SU-DHL-6 (cell line): ENCODE results near the gene ATG14.
A peak's percentile ranks its signal among the peaks of the same experiment; 100 is the strongest.

Experiments
- H2AFZ ChIP-seq: fragments of 200-600 bp; sonication (generic); 2 replicates; pipeline ENCODE4 v1.6.1; 2014; ENCODE audit warnings: low read depth, mild to moderate bottlenecking, moderate library complexity, mixed read lengths, antibody characterized with exemption, low read length; ENCODE audit not compliant: severe bottlenecking
- H3F3A ChIP-seq: fragments of 200-600 bp; shearing (Covaris generic); 2 replicates; pipeline ENCODE4 v1.6.0; 2016; ENCODE audit warnings: antibody characterized with exemption, mild to moderate bottlenecking; ENCODE audit not compliant: insufficient read depth
- H3K27ac ChIP-seq: fragments of 200-600 bp; sonication (generic); 2 replicates; pipeline ENCODE4 v1.5.1; 2016; ENCODE audit warnings: low read depth, mild to moderate bottlenecking, low read length, moderate library complexity, mixed read lengths
- H3K27me3 ChIP-seq: fragments of 200-600 bp; sonication (generic), shearing (Covaris generic); 2 replicates; pipeline ENCODE4 v1.6.0; 2014; ENCODE audit warnings: mild to moderate bottlenecking, low read length
- H3K36me3 ChIP-seq: fragments of 200-600 bp; sonication (generic); 2 replicates; pipeline ENCODE4 v1.6.1; 2014; ENCODE audit warnings: mild to moderate bottlenecking, low read length, mixed read lengths
- H3K4me2 ChIP-seq: fragments of 300-600, 200-600 bp; shearing (Covaris generic), sonication (generic); 2 replicates; pipeline ENCODE4 v1.6.0; 2014; ENCODE audit warnings: low read length, low read depth, mild to moderate bottlenecking; ENCODE audit not compliant: poor library complexity, severe bottlenecking
- H3K4me3 ChIP-seq: fragments of 200-600 bp; sonication (generic); 2 replicates; pipeline ENCODE4 v1.5.1; 2014; ENCODE audit warnings: antibody characterized with exemption, low read length, mild to moderate bottlenecking, mixed read lengths; ENCODE audit not compliant: insufficient read depth, poor library complexity, severe bottlenecking
- H3K79me2 ChIP-seq: fragments of 200-600 bp; sonication (generic); 2 replicates; pipeline ENCODE4 v1.6.1; 2014; ENCODE audit warnings: mild to moderate bottlenecking, low read length, moderate library complexity; ENCODE audit not compliant: insufficient read depth
- H3K9ac ChIP-seq: fragments of 200-600 bp; sonication (generic); 2 replicates; pipeline ENCODE4 v1.7.0; 2014; ENCODE audit warnings: mild to moderate bottlenecking, low read length
- H3K9me2 ChIP-seq: fragments of 200-600 bp; sonication (generic); replicated peaks from 2 replicates; pipeline ENCODE4 v1.6.1; 2014; ENCODE audit warnings: low read length; ENCODE audit not compliant: insufficient read depth
- H3K9me3 ChIP-seq: fragments of 200-600 bp; sonication (generic); 2 replicates; pipeline ENCODE4 v1.6.1; 2014; ENCODE audit warnings: low read length, mixed read lengths; ENCODE audit not compliant: insufficient read depth
- H4K20me1 ChIP-seq: fragments of 200-600 bp; sonication (generic); 2 replicates; pipeline ENCODE4 v1.6.1; 2014; ENCODE audit warnings: low read depth, mild to moderate bottlenecking, antibody characterized with exemption, low read length, moderate library complexity, mixed read lengths
- CTCF ChIP-seq: fragments of 200-600 bp; sonication (generic); IDR thresholded peaks from one replicate; pipeline ENCODE4 v1.5.1; 2017; ENCODE audit warnings: antibody characterized with exemption, mild to moderate bottlenecking, low read length, moderate library complexity; ENCODE audit not compliant: insufficient read depth, poor library complexity, severe bottlenecking
- EZH2phosphoT487 ChIP-seq: fragments of 200-600 bp; sonication (generic), shearing (Covaris generic); conservative IDR thresholded peaks from 2 replicates; pipeline ENCODE4 v1.6.1; 2018; ENCODE audit warnings: mild to moderate bottlenecking, antibody characterized with exemption, low read length, moderate library complexity, mixed read lengths

Gene ATG14

GRCh38 chr14:55433880-55434804 lies 22.5 kb upstream of the ATG14 start:
- Histone ChIP-seq H4K20me1 (no peaks in the 10 kb centered on the region), H3K9me2 (no peaks in the 10 kb centered on the region), H2AFZ (no peak overlapping the region), H3K27me3 (no peaks in the 10 kb centered on the region), H3K4me3 (no peak overlapping the region), H3K9ac (no peak overlapping the region), H3K79me2 (no peaks in the 10 kb centered on the region), H3K4me2 (no peak overlapping the region), H3K36me3 (no peaks in the 10 kb centered on the region), H3F3A (no peaks in the 10 kb centered on the region), H3K9me3 (no peaks in the 10 kb centered on the region), H3K27ac (no peak overlapping the region)
- TF ChIP-seq EZH2phosphoT487: no peak
- TF ChIP-seq CTCF: no peak

- Histone ChIP-seq H3K9me2 (no peaks in the 10 kb centered on the region), H3K36me3 (no peaks in the 10 kb centered on the region), H3K4me2 (no peak overlapping the region), H3K9ac (no peak overlapping the region), H3K4me3 (no peak overlapping the region), H3K9me3 (no peaks in the 10 kb centered on the region), H3K27ac (no peak overlapping the region), H3K79me2 (no peaks in the 10 kb centered on the region), H3K27me3 (no peaks in the 10 kb centered on the region), H3F3A (no peaks in the 10 kb centered on the region), H2AFZ (no peak overlapping the region), H4K20me1 (no peaks in the 10 kb centered on the region)
- TF ChIP-seq EZH2phosphoT487 (no peak), CTCF (no peak)
Measured at GRCh38 chr14:55432628-55433027, 21.0 kb upstream of the ATG14 start.

- H4K20me1 ChIP-seq: no peaks in the 10 kb centered on the region
- H3K9ac ChIP-seq: no peak overlapping the region
- no peaks in the 10 kb centered on the region for H3K36me3 ChIP-seq
- no peak overlapping the region for H3K4me3 ChIP-seq
- no peaks in the 10 kb centered on the region for H3K79me2 ChIP-seq
- TF ChIP-seq EZH2phosphoT487: no peak
- peak; percentile 35 for TF ChIP-seq CTCF
- no peak overlapping the region for H3K27ac ChIP-seq
- no peaks in the 10 kb centered on the region for H3K27me3 ChIP-seq
- no peaks in the 10 kb centered on the region for H3K9me2 ChIP-seq
- H2AFZ ChIP-seq: no peak overlapping the region
- H3K9me3 ChIP-seq: no peaks in the 10 kb centered on the region
- H3K4me2 ChIP-seq: no peak overlapping the region
- no peaks in the 10 kb centered on the region for H3F3A ChIP-seq
Measured at GRCh38 chr14:55430024-55430690, 18.5 kb upstream of the ATG14 start.
